GM18870 (cell line): Measurements from ENCODE around the gene DCST1.

Experiments
- ATAC-seq: cut with Tn5 transposase; IDR thresholded peaks from one replicate; pipeline ENCODE4 v1.9.1; 2021; ENCODE audit warnings: moderate library complexity; ENCODE audit not compliant: unreplicated experiment

The DCST1 gene

DNA sequence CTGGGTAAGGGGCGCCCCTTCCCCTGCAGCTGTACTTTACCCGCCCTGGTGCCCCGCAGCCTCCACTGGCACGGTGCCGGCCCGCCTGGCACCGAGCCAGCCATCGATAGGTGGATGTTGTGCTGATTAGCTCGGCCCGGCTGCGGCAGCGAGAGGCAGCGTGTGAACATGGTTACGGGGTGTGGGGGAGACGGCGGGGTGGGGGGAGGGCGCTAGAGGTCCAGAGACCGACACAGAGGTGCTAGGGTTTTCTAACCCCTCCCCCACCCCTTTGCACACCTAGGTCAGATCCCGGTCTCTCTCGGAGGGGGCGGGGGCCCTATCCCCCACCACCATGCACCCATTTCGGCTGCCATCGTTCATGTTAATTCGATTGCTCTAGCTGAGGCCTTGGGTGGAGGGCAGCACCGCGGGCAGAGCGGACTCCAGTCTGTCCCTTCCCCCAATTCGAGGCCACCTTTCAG is 36.6 kb downstream of the DCST1 start:
- ATAC-seq = no peak

GRCh38 chr1:155070721-155071569 is 37.3 kb downstream of the DCST1 start:
- no peak for ATAC-seq

DNA sequence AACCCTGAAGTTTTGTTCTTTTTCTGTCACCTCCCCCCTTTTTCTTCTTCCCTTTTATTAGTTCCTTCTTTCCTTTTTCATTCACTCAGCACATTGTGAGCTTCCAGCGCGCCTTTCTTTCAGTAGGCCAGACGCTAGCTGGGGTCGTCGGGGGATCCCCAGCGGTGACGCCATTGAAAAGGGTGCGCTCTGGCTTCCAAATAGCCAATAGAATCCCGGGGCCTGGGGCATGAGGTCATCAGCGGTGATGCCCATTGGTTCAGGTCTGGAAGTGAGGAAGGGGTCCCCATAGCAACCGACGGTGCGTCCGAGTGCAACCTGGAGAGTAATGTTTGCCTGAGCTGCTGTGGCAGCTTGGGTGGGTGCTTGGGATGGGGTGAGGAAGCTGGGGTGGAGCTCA is 38.1 kb downstream of the DCST1 start:
- no peak for ATAC-seq

DNA sequence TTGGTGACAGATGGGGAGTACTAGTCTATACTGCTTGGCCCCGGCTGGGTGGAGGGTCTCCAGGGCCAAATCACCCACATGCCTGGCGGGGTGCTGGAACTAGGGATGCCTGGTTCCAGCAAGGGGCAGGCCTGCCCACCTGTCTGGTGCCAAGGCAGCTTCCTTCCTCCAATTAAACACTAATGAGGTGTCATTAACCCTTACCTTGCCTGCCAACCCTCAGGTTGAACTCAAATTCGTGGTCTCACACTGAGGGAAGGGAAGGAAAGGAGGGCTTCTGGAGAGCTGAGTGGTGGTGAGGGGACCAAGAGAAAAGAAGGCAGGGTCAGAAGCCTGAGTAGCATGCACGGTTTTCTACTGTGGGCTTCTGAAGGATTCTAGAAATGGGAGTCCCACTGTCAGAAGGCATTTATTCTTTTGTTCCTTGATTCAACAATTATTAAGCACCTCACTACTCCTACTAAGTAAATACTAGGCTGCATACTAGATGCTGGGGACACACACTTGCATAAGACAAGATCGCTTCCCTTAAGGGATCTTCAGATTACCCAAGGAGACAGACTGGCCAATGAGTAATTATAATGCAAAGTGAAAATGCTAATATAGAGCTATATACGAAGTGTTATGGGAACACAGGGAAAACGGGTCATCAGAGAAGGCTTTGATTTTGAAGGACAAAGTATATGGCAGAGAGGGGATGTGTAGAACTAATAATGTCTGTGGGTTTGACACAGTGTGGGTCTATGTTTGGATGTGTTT is 39.1 kb downstream of the DCST1 start:
- no peak for ATAC-seq

- no peak for ATAC-seq
Observed at GRCh38 chr1:155073377-155074242, 40.0 kb downstream of the DCST1 start.

- no peak for ATAC-seq
Observed at GRCh38 chr1:155075535-155075934, 41.9 kb downstream of the DCST1 start.

DNA sequence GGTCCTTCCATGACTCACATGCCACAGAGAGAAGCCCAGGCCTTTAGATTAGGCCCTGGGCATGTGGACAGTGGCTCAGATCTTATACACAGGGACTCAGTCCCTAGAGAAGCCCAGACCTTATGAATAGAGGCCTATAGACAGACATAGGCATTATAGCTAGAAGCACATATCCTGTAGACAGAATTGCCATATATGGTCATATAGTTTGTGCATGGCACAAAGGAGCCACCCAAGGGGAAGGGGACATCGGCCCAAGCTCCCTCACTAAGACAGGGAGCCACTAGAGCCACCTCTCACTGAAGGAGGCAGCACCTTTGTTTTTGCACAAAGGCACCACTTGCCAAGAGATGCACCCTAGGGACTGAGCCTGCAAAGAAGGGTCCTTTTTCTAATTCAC is 42.7 kb downstream of the DCST1 start:
- no peak for ATAC-seq

GRCh38 chr1:155077346-155077745 is 43.7 kb downstream of the DCST1 start:
- ATAC-seq = no peak

- ATAC-seq = no peak
Observed at GRCh38 chr1:155077758-155078445, 44.3 kb downstream of the DCST1 start.

DNA sequence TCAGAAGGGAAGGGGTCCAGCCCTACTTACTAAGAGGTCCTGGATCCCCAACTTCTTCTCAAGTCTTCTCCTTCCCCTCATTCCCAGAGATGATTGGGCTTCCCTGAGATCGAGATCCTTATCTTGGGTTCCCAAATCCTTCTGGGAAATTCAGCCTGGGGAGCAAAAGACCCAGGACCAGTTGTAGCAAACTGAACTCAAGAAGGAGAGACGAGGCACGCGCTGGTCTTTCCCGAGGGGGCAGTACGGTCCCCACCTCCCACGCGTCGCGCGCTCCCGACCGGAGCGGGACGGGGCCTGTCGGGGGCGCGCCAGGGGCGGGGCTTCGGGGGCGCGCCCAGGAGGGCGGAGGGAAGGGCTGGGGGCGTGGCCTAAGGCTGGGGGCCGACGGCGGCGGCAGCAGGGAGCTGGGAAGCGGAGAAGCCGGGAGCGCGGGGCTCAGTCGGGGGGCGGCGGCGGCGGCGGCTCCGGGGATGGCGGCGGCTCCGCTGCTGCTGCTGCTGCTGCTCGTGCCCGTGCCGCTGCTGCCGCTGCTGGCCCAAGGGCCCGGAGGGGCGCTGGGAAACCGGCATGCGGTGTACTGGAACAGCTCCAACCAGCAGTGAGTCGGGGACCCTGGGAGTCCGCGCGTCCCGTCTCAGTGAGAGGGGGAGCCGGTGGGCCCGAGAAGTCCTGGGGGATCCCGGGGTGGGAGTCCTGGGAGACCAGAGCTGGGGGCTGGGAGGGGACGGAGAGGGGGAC is 45.0 kb downstream of the DCST1 start, which contains the start of gene EFNA3:
Gene EFNA3, plus strand, starts transcription at position 369 of the 741 bp plus-strand sequence. Its CDS starts 105 bp downstream, at position 474.
- ATAC-seq = no peak

GRCh38 chr1:155079210-155079486 is 45.5 kb downstream of the DCST1 start:
- ATAC-seq = no peak

DNA sequence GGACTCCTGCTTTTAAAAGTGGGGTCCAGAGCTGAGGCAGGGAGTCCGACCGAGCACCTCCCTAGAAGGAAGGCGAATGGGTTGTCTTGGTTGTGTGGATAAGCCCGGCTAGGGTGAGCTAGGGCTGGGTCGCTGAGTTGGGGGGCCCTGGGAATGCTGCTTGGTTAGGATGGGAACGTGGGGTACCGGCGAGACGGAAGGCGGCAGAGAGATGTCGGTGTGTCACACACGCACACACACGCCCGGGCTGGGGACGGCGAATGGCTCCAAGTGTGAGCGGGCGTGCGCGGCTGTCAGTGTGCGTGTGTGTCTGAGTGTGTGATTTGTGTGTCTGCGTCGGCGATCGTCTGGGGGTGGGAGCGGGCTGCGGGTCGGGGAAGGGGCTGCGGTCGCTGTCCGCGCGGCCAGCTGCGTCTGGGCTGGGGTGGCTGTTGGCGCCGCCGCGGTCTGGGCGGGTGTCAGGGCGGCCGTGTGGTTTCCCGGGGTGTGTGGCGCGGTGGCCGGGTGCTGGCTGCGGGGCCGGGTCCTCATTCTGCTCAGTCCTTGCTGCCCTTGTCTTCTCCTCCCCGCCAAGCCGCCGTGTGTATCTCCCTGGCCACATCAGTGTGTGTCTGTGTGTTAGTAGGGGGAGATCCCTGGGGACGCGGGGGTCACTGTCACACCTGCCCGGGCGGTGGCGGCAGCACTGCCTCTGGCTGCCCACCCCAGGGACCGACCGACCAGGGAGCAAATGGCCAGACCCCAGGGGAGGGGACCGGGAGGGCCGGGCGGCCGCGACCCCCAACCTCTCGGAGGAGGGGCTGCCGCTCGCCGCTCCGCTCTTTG is 46.1 kb downstream of the DCST1 start:
- ATAC-seq = no peak

GRCh38 chr1:155080312-155081228 is 46.9 kb downstream of the DCST1 start:
- no peak for ATAC-seq

GRCh38 chr1:155081472-155082300 is 48.1 kb downstream of the DCST1 start:
- no peak for ATAC-seq

DNA sequence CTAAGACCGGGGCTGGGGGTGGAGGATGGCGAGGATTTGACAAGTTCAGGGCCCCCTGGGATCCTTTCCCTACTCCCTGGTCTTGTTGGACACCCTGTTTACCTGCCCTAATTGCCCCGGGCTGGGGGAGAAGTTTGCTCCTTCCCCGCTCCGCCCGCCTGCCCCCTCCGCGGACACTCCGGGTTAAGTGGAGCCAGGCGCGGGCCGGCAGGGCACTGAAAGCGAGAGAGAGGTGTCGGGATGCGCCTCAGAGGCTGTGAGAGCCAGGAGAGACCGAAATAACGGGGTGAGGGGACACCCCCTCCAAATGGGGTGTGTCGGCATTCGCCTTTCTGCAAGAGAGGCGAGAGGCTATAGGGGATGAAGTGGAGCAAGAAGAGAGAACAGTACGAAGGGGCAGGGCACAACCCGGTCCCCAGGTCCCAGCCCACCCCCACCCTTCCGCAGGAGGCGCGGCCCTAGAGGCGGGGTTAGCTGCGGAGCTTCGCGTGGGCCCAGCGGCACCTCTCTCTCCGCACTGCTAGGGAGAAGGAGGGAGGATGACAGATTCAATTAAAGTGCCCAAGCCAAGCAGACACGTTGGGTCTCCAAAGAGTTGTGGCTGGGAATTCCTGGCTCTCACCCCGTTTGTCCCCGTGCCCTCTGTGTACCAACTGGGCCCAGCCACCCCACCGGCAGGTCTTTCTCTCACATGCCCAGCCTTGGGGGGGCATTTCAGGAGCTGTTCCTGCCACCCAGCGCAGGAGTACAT is 48.9 kb downstream of the DCST1 start:
- ATAC-seq = no peak

- ATAC-seq = no peak
Observed at GRCh38 chr1:155083052-155083541, 49.5 kb downstream of the DCST1 start.
